ENCODE measurements around the gene STRA6.
"Not testable (repeated sequence)": the region's sequence is repeated elsewhere in the genome, so short reads cannot be mapped to it uniquely, and the experiment has no call there.

Gene STRA6

DNA sequence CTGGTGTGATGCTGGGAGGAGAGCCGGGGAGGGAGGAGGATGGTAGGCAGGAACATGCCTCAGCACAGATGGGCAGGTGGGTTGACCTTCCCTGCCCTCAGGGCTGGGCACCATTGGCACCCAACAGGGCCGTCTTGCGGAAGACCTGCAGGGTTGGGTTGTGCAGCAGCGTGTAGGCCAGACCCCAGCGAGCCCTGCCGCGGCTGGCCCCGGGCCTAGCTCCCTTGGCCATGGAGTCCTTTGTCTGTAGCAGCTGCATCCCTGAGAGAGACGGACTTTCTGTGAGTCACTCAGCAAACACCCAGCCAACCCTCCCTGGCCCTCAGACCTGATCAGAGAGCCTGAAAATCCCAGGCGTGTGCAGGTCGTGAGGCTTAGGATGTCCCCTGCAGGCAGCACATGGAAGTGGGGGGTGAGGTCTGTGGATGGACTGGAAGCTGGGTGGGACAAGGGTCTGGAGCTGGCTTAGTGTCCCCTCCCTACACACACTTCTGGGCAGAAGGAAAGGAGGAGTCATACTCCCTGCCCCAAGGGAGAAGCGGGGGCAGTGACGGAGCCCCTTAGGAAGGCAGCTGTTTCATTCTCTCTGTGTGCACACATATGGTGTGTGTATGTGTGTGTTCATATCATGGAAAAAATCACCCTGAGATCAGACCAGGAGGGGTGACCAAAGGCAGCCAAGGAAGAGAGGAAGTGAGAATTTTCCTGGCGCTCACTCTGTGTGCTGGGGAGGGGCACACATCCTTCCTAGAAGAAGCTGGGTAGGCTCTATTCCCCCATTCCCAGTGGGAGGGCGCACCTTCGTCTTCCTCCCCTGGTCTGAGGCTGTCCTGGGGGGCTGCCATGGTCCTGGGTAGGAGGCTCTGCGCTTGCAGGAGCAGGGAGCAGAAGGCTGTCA lies 22.4 kb downstream of the STRA6 start:
- no peak for DNase-seq

- no peak for DNase-seq
These were observed 23.3 kb downstream of the STRA6 start for GRCh38 chr15:74179101-74179841.

DNA sequence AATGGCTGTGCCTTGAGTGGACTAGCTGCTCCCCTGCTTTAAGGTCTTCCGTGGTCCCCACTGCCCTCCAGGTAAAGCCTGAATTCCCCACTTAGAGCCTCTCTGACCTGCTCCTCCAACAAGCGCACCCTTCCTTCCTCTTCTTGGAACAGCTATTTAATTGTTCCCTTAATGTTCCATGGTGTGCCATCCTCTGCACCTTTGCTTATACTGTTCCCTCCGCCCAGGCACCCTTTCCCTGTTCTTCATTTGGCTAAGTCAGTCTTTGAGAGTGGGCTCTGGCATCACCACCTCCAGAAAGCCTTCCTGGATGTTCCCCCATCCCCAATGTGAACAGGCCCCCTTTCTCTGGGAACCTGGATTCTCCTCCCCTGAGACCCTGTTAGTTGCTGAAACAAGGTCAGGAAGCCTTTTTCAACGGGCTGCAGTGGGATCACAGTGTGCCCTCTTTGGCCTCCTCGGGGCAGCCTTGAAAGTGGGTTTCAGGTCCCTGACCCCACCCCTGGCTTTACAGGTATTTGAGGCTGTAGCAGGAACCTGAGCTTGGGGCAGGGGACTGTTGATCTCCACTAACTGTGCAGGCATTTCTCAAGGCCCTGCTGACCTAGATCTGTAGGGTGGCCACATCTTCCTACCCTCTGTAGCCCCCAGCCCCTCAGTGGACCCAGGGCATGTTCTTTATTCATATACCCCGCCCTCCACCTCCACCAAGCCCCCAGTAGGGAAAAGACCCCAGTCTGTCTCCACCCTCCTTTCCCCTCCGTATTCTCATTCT lies 24.1 kb downstream of the STRA6 start:
- DNase-seq, result no peak

DNA sequence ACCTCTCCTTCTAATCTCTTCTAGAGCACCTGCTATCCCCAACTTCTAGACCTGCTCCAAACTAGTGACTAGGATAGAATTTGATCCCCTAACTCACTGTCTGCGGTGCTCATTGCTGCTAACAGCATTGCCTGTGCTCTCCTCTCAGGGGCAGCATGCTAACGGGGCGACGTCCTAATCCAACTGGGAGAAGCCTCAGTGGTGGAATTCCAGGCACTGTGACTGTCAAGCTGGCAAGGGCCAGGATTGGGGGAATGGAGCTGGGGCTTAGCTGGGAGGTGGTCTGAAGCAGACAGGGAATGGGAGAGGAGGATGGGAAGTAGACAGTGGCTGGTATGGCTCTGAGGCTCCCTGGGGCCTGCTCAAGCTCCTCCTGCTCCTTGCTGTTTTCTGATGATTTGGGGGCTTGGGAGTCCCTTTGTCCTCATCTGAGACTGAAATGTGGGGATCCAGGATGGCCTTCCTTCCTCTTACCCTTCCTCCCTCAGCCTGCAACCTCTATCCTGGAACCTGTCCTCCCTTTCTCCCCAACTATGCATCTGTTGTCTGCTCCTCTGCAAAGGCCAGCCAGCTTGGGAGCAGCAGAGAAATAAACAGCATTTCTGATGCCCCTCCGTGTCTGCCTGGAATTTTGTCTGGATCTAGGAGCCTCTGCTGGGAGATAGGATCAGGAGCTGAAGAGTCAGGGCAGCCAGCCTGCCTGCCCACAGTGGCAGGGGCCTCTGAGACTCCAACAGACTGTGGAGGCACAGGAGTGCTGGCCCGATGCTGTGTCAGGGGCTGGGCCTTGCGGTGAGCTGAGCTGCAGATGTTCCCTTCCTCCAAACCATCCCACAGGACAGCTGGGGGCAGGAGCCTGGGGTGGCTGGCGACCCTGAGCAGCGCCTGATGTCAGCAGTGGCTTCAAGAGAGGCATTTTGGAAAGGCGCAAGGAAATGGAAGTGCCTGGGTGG lies 26.0 kb downstream of the STRA6 start:
- DNase-seq, result no peak

DNA sequence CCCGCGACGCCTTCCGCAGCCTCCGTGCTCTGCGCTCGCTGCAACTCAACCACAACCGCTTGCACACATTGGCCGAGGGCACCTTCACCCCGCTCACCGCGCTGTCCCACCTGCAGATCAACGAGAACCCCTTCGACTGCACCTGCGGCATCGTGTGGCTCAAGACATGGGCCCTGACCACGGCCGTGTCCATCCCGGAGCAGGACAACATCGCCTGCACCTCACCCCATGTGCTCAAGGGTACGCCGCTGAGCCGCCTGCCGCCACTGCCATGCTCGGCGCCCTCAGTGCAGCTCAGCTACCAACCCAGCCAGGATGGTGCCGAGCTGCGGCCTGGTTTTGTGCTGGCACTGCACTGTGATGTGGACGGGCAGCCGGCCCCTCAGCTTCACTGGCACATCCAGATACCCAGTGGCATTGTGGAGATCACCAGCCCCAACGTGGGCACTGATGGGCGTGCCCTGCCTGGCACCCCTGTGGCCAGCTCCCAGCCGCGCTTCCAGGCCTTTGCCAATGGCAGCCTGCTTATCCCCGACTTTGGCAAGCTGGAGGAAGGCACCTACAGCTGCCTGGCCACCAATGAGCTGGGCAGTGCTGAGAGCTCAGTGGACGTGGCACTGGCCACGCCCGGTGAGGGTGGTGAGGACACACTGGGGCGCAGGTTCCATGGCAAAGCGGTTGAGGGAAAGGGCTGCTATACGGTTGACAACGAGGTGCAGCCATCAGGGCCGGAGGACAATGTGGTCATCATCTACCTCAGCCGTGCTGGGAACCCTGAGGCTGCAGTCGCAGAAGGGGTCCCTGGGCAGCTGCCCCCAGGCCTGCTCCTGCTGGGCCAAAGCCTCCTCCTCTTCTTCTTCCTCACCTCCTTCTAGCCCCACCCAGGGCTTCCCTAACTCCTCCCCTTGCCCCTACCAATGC lies 27.1 kb downstream of the STRA6 start:
- no peak for DNase-seq

DNA sequence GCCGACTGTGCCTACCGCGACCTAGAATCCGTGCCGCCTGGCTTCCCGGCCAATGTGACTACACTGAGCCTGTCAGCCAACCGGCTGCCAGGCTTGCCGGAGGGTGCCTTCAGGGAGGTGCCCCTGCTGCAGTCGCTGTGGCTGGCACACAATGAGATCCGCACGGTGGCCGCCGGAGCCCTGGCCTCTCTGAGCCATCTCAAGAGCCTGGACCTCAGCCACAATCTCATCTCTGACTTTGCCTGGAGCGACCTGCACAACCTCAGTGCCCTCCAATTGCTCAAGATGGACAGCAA lies 27.7 kb downstream of the STRA6 start:
- DNase-seq, result no peak

- no peak for DNase-seq
These were observed 28.2 kb downstream of the STRA6 start for GRCh38 chr15:74174219-74174957.

GRCh38 chr15:74173380-74174218 lies 29.0 kb downstream of the STRA6 start, which contains the start of gene ISLR:
Gene ISLR (plus strand): TSS chr15:74173710. CDS start chr15:74174859, 1,149 bp downstream.
- no peak for DNase-seq

DNA sequence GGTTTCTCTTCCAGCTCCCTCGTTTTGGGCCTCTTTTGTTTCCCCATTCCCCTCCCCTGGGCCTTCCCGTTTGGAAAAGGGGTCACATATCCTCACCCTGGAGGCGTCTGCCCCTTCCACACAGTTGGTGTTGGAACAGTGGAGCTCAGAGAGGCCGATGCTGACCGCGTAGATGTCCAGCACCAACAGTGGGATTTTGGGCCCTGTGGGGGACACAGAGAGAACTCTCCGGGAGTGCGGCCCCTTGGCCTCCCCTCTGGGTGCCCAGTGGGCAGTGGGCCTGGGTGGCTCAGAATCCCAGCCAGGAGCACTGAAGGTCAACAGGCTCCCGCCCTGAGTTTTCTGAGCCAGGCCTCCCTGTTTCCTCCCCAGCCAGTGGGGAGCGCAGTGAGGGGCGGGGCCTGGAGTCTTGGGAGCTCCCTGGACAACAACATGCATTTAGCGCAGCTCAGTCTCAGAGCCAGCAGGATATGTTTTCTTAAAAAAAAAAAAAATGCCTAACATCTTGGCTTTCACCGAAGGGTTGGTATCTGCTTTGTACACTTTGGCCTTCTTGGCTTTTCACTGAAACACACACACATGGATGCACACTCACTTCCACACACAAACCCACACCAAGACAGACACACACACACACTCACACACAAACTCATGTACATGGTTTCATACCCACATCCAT lies 29.7 kb downstream of the STRA6 start:
- DNase-seq, result no peak

DNA sequence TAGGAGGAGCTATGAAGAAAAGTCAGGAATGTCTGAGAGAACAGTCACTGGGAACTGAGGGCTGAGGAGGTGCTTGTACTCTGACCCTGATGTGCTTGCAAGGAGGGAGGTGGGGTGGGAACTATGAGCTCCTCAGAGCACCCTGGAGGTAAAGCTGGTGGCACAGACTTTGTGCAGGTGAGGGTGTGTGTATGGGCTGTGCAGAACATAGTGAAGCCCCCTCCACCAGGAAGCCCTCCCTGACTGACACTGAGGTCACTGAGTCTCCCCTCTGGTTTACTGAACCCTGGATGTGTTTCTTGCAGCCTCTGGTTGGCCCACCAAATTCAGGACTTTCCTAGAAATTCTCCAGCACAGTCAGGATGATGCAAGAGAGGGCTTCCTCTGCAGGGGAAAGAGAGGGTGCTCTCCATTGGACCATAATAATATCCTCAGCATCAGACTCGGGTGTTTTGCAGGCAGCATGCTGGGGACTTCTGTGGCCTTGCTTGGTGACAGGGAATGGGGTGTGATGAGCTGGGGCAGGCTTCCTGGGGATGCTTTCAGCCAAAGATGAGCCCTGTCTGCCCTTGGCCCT lies 30.5 kb downstream of the STRA6 start:
- DNase-seq, result no peak

- DNase-seq, result no peak
These were observed 31.6 kb downstream of the STRA6 start for GRCh38 chr15:74170875-74171578.

- no peak for DNase-seq
These were observed 32.3 kb downstream of the STRA6 start for GRCh38 chr15:74170071-74170844.

DNA sequence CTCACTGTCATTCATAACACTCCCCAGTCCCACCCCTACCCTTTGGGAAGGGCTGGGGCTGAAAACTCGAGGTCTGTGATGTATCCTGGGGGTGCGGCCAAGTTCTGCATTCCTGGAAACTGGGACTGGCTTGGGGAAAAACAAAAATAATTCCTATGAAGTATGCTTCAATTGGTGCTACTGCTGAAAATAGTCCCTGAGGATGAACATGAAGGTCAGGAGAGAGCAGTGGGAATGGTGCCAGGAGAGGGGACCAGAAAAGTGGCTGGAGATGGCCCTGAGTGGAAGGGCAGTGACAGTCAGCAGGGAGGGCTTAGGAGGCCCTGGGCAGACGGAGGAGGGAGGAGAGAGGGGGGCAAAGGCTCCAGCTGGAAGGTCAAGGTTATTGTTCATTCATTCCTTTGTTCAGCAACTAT lies 33.9 kb downstream of the STRA6 start:
- DNase-seq, result no peak

DNA sequence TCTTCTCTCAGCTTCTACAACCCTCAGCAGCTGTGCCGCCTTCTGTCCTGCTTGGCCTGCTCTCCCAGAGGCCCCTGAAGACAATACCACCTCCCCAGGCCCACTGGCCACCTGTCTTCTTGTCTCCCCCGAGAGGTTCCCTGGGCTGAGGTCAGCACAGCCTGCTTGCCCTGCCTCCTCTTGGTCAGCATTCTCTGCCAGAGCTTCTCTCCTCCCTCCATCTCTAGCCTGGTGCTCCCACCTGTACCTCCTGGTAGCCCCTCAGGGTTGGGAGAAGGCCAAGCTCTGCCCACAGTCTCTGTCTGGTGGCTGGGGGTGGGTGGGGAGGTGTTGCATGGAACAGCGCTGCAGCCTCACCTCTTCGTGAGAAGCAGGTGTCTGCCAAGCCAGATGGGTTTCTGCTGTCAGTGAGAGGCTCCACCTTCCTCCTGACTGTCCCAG lies 34.7 kb downstream of the STRA6 start:
- no peak for DNase-seq

- no peak for DNase-seq
These were observed 37.1 kb downstream of the STRA6 start for GRCh38 chr15:74165461-74165860.

- not testable (repeated sequence) for DNase-seq
These were observed 40.4 kb downstream of the STRA6 start for GRCh38 chr15:74162195-74162536.

- not testable (repeated sequence) for DNase-seq
These were observed 42.2 kb downstream of the STRA6 start for GRCh38 chr15:74160390-74160789.

All from NCI-H1092 treated with DMSO at 0.1 percent for 48 hours (cell line).